Endothelial cell of umbilical vein (primary cell): ENCODE data around the gene PIK3CG. TPM values are rescaled to one million over a fixed set of nuclear protein-coding genes. Genes with fewer than 3 reads are reported as not detected.

Experiments used
- BruUV-seq: library from RNA; stranded (reverse); fragments of 400-500 nt; replicated peaks from 2 replicates; lab custom pipeline; 2021; lab: Mats Ljungman, UMichigan
- CTCF ChIA-PET: fragments of 300-600, 350-600 bp; sonication (Branson Sonifier 250); formaldehyde crosslinking; loops from one replicate; lab custom pipeline; 2021; ENCODE audit warnings: antibody characterized with exemption, inconsistent platforms; lab: Charles Lee
- POLR2A ChIA-PET: fragments of 300-600, 350-600 bp; sonication (Branson Sonifier 250); formaldehyde crosslinking; loops from one replicate; lab custom pipeline; 2021; ENCODE audit warnings: antibody characterized with exemption, inconsistent platforms; lab: Charles Lee
- DNase-seq: peaks from one replicate; pipeline ENCODE4 v3.0.0-alpha.2; 2011; ENCODE audit warnings: low read depth, low spot score
- FAIRE-seq: peaks from 2 replicates; lab custom pipeline; 2011; peaks lifted over from hg19 to GRCh38; lab: Jason Lieb, UNC
- H2AFZ ChIP-seq: 2 replicates; pipeline ENCODE4 v1.6.0; 2012; ENCODE audit warnings: low read depth, low read length, control low read depth, inconsistent platforms
- H3K27ac ChIP-seq: 2 replicates; pipeline ENCODE4 v1.5.1; 2011; ENCODE audit warnings: low read depth, mild to moderate bottlenecking, control low read depth, low read length, moderate library complexity; ENCODE audit not compliant: insufficient read depth
- H3K27me3 ChIP-seq, 2 experiments: 2 replicates each; pipeline versions ENCODE4 v1.6.0 to v1.6.1; 2011; ENCODE audit warnings: low read length in 2 of 2, mixed read lengths in 1 of 2; ENCODE audit not compliant: control insufficient read depth in 2 of 2, insufficient read depth in 2 of 2
- H3K36me3 ChIP-seq, 2 experiments: 2 replicates in 1 of 2; 3 replicates in 1 of 2; pipeline ENCODE4 v1.5.1; 2011; ENCODE audit warnings: low read length in 2 of 2, mild to moderate bottlenecking in 1 of 2, moderate library complexity in 1 of 2; ENCODE audit not compliant: control insufficient read depth in 2 of 2, insufficient read depth in 2 of 2; ENCODE audit errors: extremely low read depth in 1 of 2
- H3K4me1 ChIP-seq: 3 replicates; pipeline ENCODE4 v1.5.1; 2011; ENCODE audit warnings: mild to moderate bottlenecking, low read length; ENCODE audit not compliant: control insufficient read depth, insufficient read depth; ENCODE audit errors: extremely low read depth
- H3K4me2 ChIP-seq: 2 replicates; pipeline ENCODE4 v1.6.1; 2011; ENCODE audit warnings: low read length, control low read depth, mixed read lengths; ENCODE audit not compliant: insufficient read depth
- H3K4me3 ChIP-seq, 3 experiments: fragments of 200-600 bp in 1 of 3; sonication (generic), shearing (Covaris generic) in 1 of 3; replicated peaks in 1 of 3; 2 replicates each; pipeline ENCODE4 v1.5.1; 2011 to 2016; ENCODE audit warnings: control low read depth in 3 of 3, low read length in 3 of 3, mild to moderate bottlenecking in 2 of 3, inconsistent platforms in 1 of 3, low read depth in 1 of 3, moderate library complexity in 1 of 3; ENCODE audit not compliant: insufficient read depth in 1 of 3
- H3K79me2 ChIP-seq: 2 replicates; pipeline ENCODE4 v1.6.0; 2012; ENCODE audit warnings: low read length, inconsistent platforms; ENCODE audit not compliant: control insufficient read depth, insufficient read depth
- H3K9ac ChIP-seq: replicated peaks from 2 replicates; pipeline ENCODE3; 2011; ENCODE audit warnings: low read length, control low read depth; ENCODE audit not compliant: insufficient read depth; ENCODE audit errors: extremely low read depth
- H3K9me1 ChIP-seq: replicated peaks from 3 replicates; pipeline ENCODE4 v1.6.0; 2011; ENCODE audit warnings: mild to moderate bottlenecking, low read length; ENCODE audit not compliant: control insufficient read depth, insufficient read depth; ENCODE audit errors: extremely low read depth
- H3K9me3 ChIP-seq: replicated peaks from 2 replicates; pipeline ENCODE4 v1.5.1; 2012; ENCODE audit warnings: low read length, inconsistent platforms; ENCODE audit not compliant: control insufficient read depth, insufficient read depth
- H4K20me1 ChIP-seq: replicated peaks from 2 replicates; pipeline ENCODE3; 2011; ENCODE audit warnings: mild to moderate bottlenecking, low read length; ENCODE audit not compliant: control insufficient read depth, insufficient read depth; ENCODE audit errors: extremely low read depth
- CTCF ChIP-seq, 2 donors: IDR thresholded peaks; 1 replicate in 1 of 2; 2 replicates in 1 of 2; pipeline ENCODE4 v1.5.1; 2011; ENCODE audit warnings: low read length in 2 of 2, mild to moderate bottlenecking in 2 of 2, moderate library complexity in 2 of 2, control low read depth in 1 of 2, inconsistent platforms in 1 of 2, low read depth in 1 of 2; ENCODE audit not compliant: insufficient read depth in 1 of 2; ENCODE audit errors: extremely low read depth in 1 of 2
- EZH2 ChIP-seq: IDR thresholded peaks from 2 replicates; pipeline ENCODE4 v1.6.1; 2012; ENCODE audit warnings: borderline replicate concordance, low read depth, mild to moderate bottlenecking, moderate library complexity, low read length, inconsistent platforms; ENCODE audit not compliant: severe bottlenecking
- FOS ChIP-seq: IDR thresholded peaks from 2 replicates; pipeline ENCODE4 v1.6.1; 2011; ENCODE audit warnings: mild to moderate bottlenecking, low read length, moderate library complexity, borderline replicate concordance; ENCODE audit not compliant: insufficient read depth
- GATA2 ChIP-seq: IDR thresholded peaks from 2 replicates; pipeline ENCODE4 v1.7.0; 2011; ENCODE audit warnings: low read depth, mild to moderate bottlenecking, moderate library complexity, mixed read lengths, low read length; ENCODE audit not compliant: insufficient read length, insufficient read depth
- JUN ChIP-seq: IDR thresholded peaks from 2 replicates; pipeline ENCODE4 v1.6.1; 2011; ENCODE audit warnings: borderline replicate concordance, low read depth; ENCODE audit not compliant: insufficient read length, insufficient read depth
- MYC ChIP-seq: IDR thresholded peaks from one replicate; pipeline ENCODE4 v1.6.1; 2011; ENCODE audit warnings: mild to moderate bottlenecking, low read depth, low read length
- POLR2A ChIP-seq: IDR thresholded peaks from 2 replicates; pipeline ENCODE4 v1.6.1; 2012; ENCODE audit warnings: low read depth, mild to moderate bottlenecking, control low read depth, low read length
- POLR2AphosphoS5 ChIP-seq: IDR thresholded peaks from 2 replicates; pipeline ENCODE4 v1.6.1; 2012; ENCODE audit warnings: low read depth, mild to moderate bottlenecking, control low read depth, low read length, moderate library complexity; ENCODE audit not compliant: insufficient read depth
- dilution Hi-C: fragments of 300-500 bp; cut with MboI; formaldehyde crosslinking; loops from one replicate; pipeline ENCODE4 v1.15.0; 2019; ENCODE audit warnings: low sequenced_read_pairs; ENCODE audit not compliant: extremely low pct_ligation_motif_present
- intact Hi-C: fragments of 100-400 bp; cut with micrococcal nuclease; formaldehyde crosslinking; loops from one replicate; pipeline ENCODE4 v1.10.0; 2022
- polyA plus RNA-seq, 4 experiments: library from polyadenylated mRNA; depleted of rRNA in 3 of 4; stranded (reverse) in 3 of 4; unstranded in 1 of 4; fragments of >200 nt; gene quantifications; 2 replicates each; pipeline versions ENCODE4 v1.2.1 to v1.2.3, GENCODE V29; 2011 to 2012; ENCODE audit warnings: missing spikeins in 1 of 4
- total RNA-seq: library from RNA; stranded (reverse); gene quantifications from 2 replicates; pipeline ENCODE4 v1.2.3, GENCODE V29; 2021
- TF ChIP-seq, protein P1 (sequence below): IDR thresholded peaks from 2 replicates; pipeline ENCODE4 v1.6.1; 2011; ENCODE audit not compliant: insufficient read depth, insufficient read length

The PIK3CG gene
- total and polyA plus RNA-seq, 2 donors (not counting 3 experiments of a cell fraction or from before 2014, with no cell fraction given) = 1.2 to 6.2 TPM

DNA sequence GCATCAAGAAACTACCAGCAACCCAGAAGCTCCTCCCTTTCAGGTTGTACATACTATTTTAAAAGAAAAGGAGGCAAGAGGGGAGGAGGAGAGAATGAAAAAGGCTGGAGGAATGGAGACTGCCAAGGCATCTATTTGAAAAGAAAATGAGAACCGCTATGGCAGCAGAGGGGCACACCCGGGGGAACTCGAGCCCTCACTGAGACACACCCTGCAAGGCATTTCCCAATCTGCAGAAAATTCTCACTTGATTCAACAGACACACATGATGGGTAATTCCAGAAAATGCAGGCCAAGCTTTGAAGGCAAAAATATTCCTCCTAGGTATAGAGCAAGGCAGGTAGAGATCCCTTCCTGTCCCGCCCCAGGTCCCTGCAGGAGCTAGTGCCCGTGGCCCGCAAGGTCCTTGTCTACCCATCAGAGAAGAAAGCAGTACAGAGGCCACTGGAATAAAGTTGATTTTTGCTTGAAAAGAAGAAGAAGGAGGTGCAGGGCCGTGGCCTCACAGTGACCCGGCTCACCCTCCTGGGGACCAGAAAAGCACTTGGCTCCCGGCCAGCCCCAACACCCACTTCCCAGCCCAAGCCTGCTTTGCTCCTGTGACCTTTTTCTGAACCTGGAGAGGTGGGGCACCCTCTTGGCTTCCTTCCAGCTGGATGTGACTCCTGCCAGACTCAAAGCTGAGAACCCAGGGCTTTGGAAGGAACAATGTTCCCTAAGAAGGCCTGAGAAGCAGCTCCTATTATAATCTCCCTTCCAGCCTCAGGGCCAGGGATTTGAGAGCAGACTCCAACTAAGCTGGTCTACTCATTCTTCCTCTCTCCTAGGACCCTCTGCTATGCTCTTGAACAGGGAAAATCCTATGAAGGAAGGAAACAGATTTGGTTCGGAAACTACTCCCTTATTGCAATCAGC is 6.2 kb upstream of the PIK3CG start:
- intact Hi-C loops = no loop called here
- Histone ChIP-seq H3K79me2 (no peaks in the 10 kb centered on the region), H3K36me3 (no peaks in the 10 kb centered on the region), H3K9me1 (no peaks in the 10 kb centered on the region), H2AFZ (no peak overlapping the region), H3K9me3 (no peaks in the 10 kb centered on the region), H3K4me3 (no peak overlapping the region), H3K9ac (no peak overlapping the region), H3K27ac (no peak overlapping the region), H3K27me3 (no peaks in the 10 kb centered on the region), H3K4me1 (no peaks in the 10 kb centered on the region), H3K4me2 (no peak overlapping the region), H4K20me1 (no peaks in the 10 kb centered on the region)
- DNase-seq = peak; percentile 7
- no peak for FAIRE-seq
- CTCF ChIA-PET = no interaction called here
- POLR2A ChIA-PET = no interaction called here
- dilution Hi-C loops = no loop called here
- no TSS peak for BruUV-seq
- TF ChIP-seq, protein P1, sequence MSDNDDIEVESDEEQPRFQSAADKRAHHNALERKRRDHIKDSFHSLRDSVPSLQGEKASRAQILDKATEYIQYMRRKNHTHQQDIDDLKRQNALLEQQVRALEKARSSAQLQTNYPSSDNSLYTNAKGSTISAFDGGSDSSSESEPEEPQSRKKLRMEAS = no peak
- TF ChIP-seq GATA2 (no peak), EZH2 (no peak), JUN (no peak), MYC (no peak), CTCF (IDR thresholded peaks at IDR 0.05; ENCODE audit: extremely low read depth in 1 of 2, insufficient read depth in 1 of 2, low read depth in 1 of 2, low read length in 2 of 2) (no peak), POLR2AphosphoS5 (no peak), POLR2A (no peak), FOS (no peak)
